Measurements from ENCODE around the gene ISCA1.

Gene ISCA1

DNA sequence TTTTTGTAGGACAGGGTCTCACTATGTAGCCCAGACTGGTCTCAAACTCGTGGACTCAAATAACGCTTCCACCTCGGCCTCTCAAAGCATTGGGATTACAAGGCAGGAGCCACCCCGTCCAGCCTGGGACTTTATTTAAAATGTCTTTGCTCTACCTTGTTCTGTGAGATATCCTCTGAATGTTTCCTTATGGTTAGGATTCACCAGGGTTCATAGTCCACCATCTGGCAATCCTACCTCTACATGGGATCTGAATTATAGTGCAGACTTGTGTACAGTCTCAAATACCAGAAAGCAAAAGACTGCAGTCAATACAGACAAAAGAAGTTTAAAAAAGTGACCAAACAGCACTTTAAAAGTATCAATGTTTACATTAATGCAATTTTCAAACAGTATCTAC is 10.1 kb downstream of the ISCA1 start:
- no peak for TF ChIP-seq POU6F1 (CRISPR knock-in tag; IDR thresholded peaks at IDR 0.05; ENCODE audit: borderline replicate concordance, low read depth)
- no peak for TF ChIP-seq SNAI2 (CRISPR knock-in tag; IDR thresholded peaks at IDR 0.05)
- no peak for TF ChIP-seq ZNF565 (CRISPR knock-in tag; conservative IDR thresholded peaks at IDR 0.05; ENCODE audit: low read depth)
- no peak for TF ChIP-seq GLIS3 (CRISPR knock-in tag; IDR thresholded peaks at IDR 0.05)
- no peak for TF ChIP-seq PATZ1 (CRISPR knock-in tag; IDR thresholded peaks at IDR 0.05; ENCODE audit: borderline replicate concordance)
- TF ChIP-seq ZFP30 (CRISPR knock-in tag; IDR thresholded peaks at IDR 0.05): no peak
- TF ChIP-seq OSR1 (CRISPR knock-in tag; IDR thresholded peaks at IDR 0.05): no peak
- TF ChIP-seq RARB (CRISPR knock-in tag; IDR thresholded peaks at IDR 0.05): no peak
- no peak for TF ChIP-seq ISL1 (CRISPR knock-in tag; IDR thresholded peaks at IDR 0.05)
- no peak for TF ChIP-seq ESRRG (CRISPR knock-in tag; IDR thresholded peaks at IDR 0.05)
- no peak for TF ChIP-seq CREB5 (CRISPR knock-in tag; IDR thresholded peaks at IDR 0.05; ENCODE audit: low read depth)
- TF ChIP-seq ZC3H10 (CRISPR knock-in tag; IDR thresholded peaks at IDR 0.05): no peak
- no peak for TF ChIP-seq TOX (CRISPR knock-in tag; IDR thresholded peaks at IDR 0.05; ENCODE audit: borderline replicate concordance)
- TF ChIP-seq, protein P1, sequence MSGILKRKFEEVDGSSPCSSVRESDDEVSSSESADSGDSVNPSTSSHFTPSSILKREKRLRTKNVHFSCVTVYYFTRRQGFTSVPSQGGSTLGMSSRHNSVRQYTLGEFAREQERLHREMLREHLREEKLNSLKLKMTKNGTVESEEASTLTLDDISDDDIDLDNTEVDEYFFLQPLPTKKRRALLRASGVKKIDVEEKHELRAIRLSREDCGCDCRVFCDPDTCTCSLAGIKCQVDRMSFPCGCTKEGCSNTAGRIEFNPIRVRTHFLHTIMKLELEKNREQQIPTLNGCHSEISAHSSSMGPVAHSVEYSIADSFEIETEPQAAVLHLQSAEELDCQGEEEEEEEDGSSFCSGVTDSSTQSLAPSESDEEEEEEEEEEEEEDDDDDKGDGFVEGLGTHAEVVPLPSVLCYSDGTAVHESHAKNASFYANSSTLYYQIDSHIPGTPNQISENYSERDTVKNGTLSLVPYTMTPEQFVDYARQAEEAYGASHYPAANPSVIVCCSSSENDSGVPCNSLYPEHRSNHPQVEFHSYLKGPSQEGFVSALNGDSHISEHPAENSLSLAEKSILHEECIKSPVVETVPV (CRISPR knock-in tag; IDR thresholded peaks at IDR 0.05): no peak
- ATAC-seq: no peak

- ATAC-seq: no peak
- TF ChIP-seq ZC3H10 (CRISPR knock-in tag; IDR thresholded peaks at IDR 0.05) (no peak), GLIS3 (CRISPR knock-in tag; IDR thresholded peaks at IDR 0.05) (no peak), ZNF565 (CRISPR knock-in tag; conservative IDR thresholded peaks at IDR 0.05; ENCODE audit: low read depth) (no peak), OSR1 (CRISPR knock-in tag; IDR thresholded peaks at IDR 0.05) (no peak), ISL1 (CRISPR knock-in tag; IDR thresholded peaks at IDR 0.05) (no peak)
- TF ChIP-seq, protein P1 (CRISPR knock-in tag; IDR thresholded peaks at IDR 0.05): no peak
Observed at GRCh38 chr9:86263876-86264275, 18.5 kb downstream of the ISCA1 start.

DNA sequence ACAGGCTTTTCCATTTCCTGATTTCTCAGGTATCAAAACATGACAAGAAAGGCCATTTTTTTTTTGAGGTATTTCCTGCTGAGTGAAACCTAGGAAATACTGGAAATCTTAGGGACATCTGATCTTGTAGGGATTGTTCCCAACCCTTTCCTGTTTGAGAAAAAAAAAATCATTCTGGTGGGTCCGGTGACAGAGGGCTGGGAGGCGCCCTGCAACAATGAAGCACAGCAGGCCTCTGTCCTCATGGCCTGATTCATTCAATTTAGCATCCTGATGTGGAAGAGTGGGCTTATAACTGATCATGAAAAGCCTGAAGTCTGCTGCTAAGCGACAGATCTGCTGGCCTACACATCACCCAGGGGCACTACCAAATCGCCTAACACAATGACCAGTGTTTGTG is 19.8 kb downstream of the ISCA1 start:
- no peak for ATAC-seq
- TF ChIP-seq SNAI2 (CRISPR knock-in tag; IDR thresholded peaks at IDR 0.05): no peak
- no peak for TF ChIP-seq PATZ1 (CRISPR knock-in tag; IDR thresholded peaks at IDR 0.05; ENCODE audit: borderline replicate concordance)
- no peak for TF ChIP-seq ZFP3 (CRISPR knock-in tag; IDR thresholded peaks at IDR 0.05)
- no peak for TF ChIP-seq OSR1 (CRISPR knock-in tag; IDR thresholded peaks at IDR 0.05)
- no peak for TF ChIP-seq ZFP30 (CRISPR knock-in tag; IDR thresholded peaks at IDR 0.05)
- no peak for TF ChIP-seq ZNF8 (CRISPR knock-in tag; IDR thresholded peaks at IDR 0.05)
- TF ChIP-seq BACH2 (CRISPR knock-in tag; IDR thresholded peaks at IDR 0.05; ENCODE audit: borderline replicate concordance): no peak
- no peak for TF ChIP-seq RARB (CRISPR knock-in tag; IDR thresholded peaks at IDR 0.05)
- no peak for TF ChIP-seq CREB5 (CRISPR knock-in tag; IDR thresholded peaks at IDR 0.05; ENCODE audit: low read depth)
- no peak for TF ChIP-seq ISL1 (CRISPR knock-in tag; IDR thresholded peaks at IDR 0.05)

Data from SK-N-SH treated with all-trans-retinoic acid at 6 μM for 48 hours (cell line).